Activated naive CD8-positive, alpha-beta T cell treated with anti-CD3 and anti-CD28 coated beads for 36 hours (primary cell): ENCODE measurements around the gene SLC6A7. TPM values are rescaled to one million over a fixed set of nuclear protein-coding genes. Genes with fewer than 3 reads are reported as not detected.
"Not testable (repeated sequence)": the region's sequence is repeated elsewhere in the genome, so short reads cannot be mapped to it uniquely, and the experiment has no call there.

Experiments used
- DNase-seq: peaks from one replicate; pipeline ENCODE4 v3.0.0; 2021
- H3K27ac Mint-ChIP-seq: one replicate; pipeline ENCODE4 v1.8.0; 2022; ENCODE audit warnings: mild to moderate bottlenecking, moderate library complexity, mixed read lengths
- H3K27me3 Mint-ChIP-seq: one replicate; pipeline ENCODE4 v1.8.0; 2022; ENCODE audit warnings: mild to moderate bottlenecking, mixed read lengths
- H3K36me3 Mint-ChIP-seq: one replicate; pipeline ENCODE4 v1.8.0; 2021; ENCODE audit warnings: mild to moderate bottlenecking, mixed read lengths
- H3K4me1 Mint-ChIP-seq: one replicate; pipeline ENCODE4 v1.8.0; 2021; ENCODE audit warnings: mixed read lengths
- H3K4me3 Mint-ChIP-seq: one replicate; pipeline ENCODE4 v1.8.0; 2022; ENCODE audit warnings: mild to moderate bottlenecking, moderate library complexity, mixed read lengths
- H3K9me3 Mint-ChIP-seq: one replicate; pipeline ENCODE4 v1.8.0; 2022; ENCODE audit warnings: mixed read lengths
- total RNA-seq, 2 experiments: library from RNA; stranded (reverse); gene quantifications; one replicate each; pipeline ENCODE4 v1.2.3, GENCODE V29; 2021

The SLC6A7 gene
- total RNA-seq, 2 experiments from 2014 or later: not detected

DNA sequence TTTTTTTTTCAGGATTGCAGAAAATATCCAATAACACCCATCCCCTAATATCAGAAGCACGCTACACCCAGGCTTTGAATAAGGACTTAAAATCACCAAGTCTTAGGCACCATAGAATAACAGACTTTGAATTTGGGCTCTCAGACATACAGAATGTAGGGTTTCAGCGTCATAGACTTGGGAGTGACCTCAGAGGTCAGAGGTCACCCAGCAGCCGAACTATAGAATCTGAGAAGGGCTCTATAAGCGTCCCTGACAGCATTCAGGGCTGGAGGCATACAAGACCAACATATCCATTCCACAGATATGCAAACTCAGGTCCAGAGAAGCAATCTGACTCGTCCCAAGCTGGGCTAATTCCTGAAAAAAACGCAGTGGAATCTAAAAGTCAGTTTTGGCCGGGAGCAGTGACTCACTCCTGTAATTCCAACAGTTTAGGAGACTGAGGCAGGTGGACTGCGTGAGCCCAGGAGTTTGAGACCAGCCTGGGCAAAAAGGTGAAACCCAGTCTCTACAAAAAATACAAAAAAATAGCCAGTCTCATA lies 34.7 kb downstream of the SLC6A7 start:
- H3K27me3 Mint-ChIP-seq: no peaks in the 10 kb centered on the region
- DNase-seq: no peak
- no peaks in the 10 kb centered on the region for H3K4me1 Mint-ChIP-seq
- H3K4me3 Mint-ChIP-seq: no peak overlapping the region
- no peaks in the 10 kb centered on the region for H3K36me3 Mint-ChIP-seq
- H3K27ac Mint-ChIP-seq: no peak overlapping the region
- H3K9me3 Mint-ChIP-seq: no peaks in the 10 kb centered on the region

DNA sequence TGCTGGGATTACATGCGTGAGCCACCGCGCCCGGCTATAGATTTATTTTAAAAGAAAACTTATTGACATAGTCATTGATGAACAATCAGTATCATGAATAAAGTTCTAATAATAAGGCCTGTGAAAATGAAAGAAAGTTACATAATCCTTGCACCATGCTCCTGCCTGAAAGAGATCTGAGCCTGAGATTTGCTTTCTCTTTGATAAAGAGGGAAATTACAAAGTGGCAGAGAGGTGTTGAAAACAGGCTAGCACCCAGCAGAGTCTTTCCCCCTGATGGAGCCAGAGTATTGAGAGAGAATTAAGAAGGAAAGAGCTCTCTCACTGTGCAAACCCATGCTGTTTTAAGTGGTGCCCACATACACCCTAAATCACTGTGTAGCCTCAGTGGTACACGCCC lies 37.2 kb downstream of the SLC6A7 start:
- DNase-seq: no peak
- Mint-ChIP-seq H3K27ac (no peak overlapping the region), H3K4me1 (no peaks in the 10 kb centered on the region), H3K4me3 (no peak overlapping the region), H3K9me3 (no peaks in the 10 kb centered on the region), H3K36me3 (no peaks in the 10 kb centered on the region), H3K27me3 (no peaks in the 10 kb centered on the region)

DNA sequence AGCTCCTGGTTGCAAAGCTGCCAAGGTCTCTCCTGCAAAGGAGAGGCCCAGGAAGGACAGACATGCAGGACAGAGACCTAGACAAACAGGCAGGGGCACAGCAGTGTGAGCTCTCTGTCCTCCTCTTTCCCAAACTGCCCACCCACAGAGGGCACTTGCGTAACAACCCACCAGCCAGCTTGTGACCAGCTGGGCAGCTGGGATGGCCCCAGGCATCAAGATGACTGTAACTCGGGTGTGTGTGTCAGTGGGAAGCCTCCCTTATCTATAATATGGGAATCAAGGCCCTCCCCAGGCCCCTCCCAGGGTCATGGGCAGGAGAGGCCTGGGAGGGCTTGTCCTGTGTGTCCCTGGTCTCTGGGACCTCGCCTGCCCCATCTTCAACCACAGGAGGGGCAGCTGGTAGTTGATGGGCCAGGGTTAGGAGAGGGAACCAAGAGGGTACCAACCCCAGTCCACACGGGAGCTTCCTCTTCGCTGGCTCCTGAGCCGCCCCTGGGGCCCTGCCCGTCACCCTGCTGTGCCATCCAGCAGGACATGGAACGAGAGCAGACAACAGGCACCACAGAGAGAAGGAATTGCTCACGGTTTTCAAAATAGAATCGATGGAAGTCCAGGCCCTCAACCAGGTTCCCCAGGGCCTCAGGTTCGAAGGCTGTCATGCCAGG lies 37.9 kb downstream of the SLC6A7 start:
- Mint-ChIP-seq H3K4me3 (no peak overlapping the region), H3K27ac (no peak overlapping the region), H3K4me1 (no peaks in the 10 kb centered on the region), H3K27me3 (no peaks in the 10 kb centered on the region), H3K9me3 (no peaks in the 10 kb centered on the region), H3K36me3 (no peaks in the 10 kb centered on the region)
- no peak for DNase-seq

DNA sequence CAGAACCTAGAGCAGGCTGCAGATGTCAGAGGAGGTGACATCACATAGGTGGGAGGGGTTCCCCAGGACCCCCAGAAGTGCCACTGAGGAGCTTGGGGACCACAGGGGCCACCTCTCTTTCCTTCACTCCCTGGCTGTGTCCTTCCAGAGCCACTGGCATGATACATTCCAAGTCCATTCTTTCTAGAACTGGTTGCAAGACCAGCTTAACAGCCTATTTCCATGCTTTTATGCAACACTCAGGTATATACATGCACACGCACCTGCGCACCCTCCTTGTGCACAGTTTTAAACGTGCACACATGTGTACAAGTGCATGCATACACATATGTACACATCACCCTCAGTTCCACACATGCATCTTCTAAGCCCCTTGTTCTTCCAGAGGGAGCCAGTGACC lies 39.7 kb downstream of the SLC6A7 start:
- no peak overlapping the region for H3K4me3 Mint-ChIP-seq
- DNase-seq: no peak
- no peaks in the 10 kb centered on the region for H3K27me3 Mint-ChIP-seq
- H3K27ac Mint-ChIP-seq: no peak overlapping the region
- no peaks in the 10 kb centered on the region for H3K9me3 Mint-ChIP-seq
- H3K36me3 Mint-ChIP-seq: no peaks in the 10 kb centered on the region
- H3K4me1 Mint-ChIP-seq: no peaks in the 10 kb centered on the region

DNA sequence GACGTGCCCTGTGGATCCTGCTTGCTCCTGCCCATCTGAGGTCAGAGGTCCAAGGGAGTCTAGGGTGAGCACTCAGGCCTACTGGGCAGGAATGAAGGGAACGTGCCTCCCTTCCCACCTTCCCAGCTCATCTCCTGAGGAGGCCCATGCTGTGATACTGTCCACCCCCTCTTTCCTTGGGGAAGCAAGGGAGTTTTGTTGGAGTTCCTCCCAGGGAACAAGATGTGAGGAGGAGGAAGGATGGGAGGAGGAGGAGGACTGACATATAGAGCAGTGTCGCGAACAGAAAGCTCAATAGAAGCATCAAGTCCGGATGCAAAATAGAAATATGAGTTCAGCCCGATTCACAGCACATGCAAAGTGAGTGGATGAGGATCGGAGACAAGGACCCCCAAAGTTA lies 41.0 kb downstream of the SLC6A7 start:
- DNase-seq: no peak
- H3K9me3 Mint-ChIP-seq: no peaks in the 10 kb centered on the region
- H3K27me3 Mint-ChIP-seq: no peaks in the 10 kb centered on the region
- no peak overlapping the region for H3K27ac Mint-ChIP-seq
- H3K4me1 Mint-ChIP-seq: no peaks in the 10 kb centered on the region
- no peaks in the 10 kb centered on the region for H3K36me3 Mint-ChIP-seq
- no peak overlapping the region for H3K4me3 Mint-ChIP-seq

DNA sequence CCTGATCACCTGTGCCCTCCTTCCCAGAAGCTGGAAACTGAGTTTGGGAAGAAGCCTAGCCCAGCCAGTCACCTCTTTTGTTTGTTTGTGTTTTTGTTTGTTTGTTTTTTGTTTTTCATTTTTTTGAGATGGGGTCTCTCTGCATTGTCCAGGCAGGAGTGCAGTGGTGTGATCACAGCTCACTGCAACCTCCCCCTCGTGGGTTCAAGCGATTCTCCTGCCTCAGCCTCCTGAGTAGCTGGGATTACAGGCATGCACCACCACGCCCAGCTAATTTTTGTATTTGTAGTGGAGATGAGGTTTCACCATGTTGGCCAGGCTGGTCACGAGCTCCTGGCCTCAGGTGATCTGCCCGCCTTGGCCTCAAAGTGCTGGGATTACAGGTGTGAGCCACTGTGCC lies 43.8 kb downstream of the SLC6A7 start:
- not testable (repeated sequence) for H3K27me3 Mint-ChIP-seq, H3K4me1 Mint-ChIP-seq, DNase-seq, H3K9me3 Mint-ChIP-seq, H3K36me3 Mint-ChIP-seq, H3K4me3 Mint-ChIP-seq, H3K27ac Mint-ChIP-seq

DNA sequence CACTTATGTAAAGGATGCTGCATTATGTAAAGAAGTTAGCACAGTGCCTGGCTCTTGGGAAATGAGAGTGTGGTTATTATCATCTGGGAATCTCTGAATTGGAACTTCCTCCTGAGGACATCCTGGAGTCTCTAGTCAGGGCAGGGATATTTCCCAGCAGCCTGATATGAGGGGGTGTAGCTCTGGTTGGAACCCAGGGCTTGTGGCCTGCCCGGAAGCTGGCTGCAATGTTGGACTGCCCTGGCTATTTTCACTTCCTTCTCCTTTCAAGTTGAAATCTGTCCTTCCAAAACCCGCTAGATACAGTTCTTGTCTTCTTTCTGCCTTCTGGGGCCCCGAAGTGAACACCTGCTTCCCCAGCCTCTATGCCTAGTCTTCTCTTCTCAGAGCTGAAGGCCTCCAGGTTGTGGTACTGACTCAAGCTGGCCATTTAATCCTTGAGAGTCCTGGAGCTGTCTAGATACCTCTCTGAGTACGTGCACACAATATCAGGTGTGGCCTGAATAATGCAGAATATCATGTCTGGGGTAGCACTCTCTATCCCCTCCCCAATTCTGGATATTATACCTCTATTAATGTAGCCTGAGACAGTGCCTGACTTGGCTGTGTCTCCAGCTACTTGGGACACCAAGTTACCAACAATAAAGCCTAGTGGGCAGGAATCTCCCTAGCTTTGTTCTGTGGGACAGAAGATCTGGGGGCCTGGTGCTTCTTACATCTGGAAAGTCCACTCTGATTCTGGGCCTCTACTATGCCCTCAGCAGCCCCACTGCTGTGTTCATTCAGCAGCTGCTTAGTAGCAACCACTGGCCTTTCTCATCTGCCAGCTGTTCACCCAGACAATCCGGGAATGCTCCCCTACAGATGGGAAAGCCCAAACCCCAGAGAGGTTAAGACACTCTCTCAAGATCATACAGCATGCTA lies 45.0 kb downstream of the SLC6A7 start:
- H3K4me3 Mint-ChIP-seq: no peak overlapping the region
- no peak for DNase-seq
- H3K27ac Mint-ChIP-seq: no peak overlapping the region

DNA sequence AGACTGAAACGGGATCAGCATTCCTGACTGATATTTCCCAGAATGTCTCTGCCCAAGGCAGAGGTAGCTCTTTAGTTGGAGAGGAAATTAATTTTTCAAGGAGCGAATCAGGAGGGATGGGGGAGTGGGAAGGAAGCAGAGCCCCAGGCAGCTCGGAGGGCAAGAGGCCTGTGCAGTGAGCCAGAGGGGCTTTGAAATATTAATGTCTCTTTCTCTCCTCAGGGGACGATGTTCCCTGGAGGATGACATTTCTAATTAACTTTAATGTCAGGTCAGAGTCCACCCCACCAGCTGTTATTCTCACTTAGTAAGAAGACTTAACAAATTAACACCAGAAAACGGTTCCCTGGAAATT lies 45.6 kb downstream of the SLC6A7 start:
- Mint-ChIP-seq H3K4me3 (no peak overlapping the region), H3K36me3 (no peaks in the 10 kb centered on the region), H3K27ac (no peak overlapping the region), H3K27me3 (no peaks in the 10 kb centered on the region), H3K9me3 (no peaks in the 10 kb centered on the region), H3K4me1 (no peaks in the 10 kb centered on the region)
- no peak for DNase-seq

More for the DNA sequence above, 45.0 kb downstream of the SLC6A7 start:
- no peaks in the 10 kb centered on the region for H3K4me1 Mint-ChIP-seq
- no peaks in the 10 kb centered on the region for H3K9me3 Mint-ChIP-seq
- H3K36me3 Mint-ChIP-seq: no peaks in the 10 kb centered on the region
- no peaks in the 10 kb centered on the region for H3K27me3 Mint-ChIP-seq

DNA sequence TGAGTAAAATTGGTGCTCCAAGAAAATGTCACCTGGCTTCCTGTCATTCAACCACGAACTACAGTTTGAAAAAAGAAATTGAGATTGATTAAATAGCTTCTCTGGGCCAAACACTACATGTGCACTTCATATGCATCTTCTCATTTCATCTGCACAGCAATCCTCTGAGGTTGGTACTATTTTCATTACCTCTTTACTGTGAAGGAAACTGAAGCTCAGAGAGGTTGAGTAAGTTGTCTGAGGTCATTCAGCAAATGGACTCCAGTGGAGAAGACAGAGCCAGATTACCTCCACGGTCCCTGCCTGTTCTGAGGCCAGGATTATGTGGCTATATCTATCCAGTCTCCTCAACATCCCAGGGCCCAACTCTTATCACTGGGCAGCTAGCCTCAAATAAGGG lies 46.5 kb downstream of the SLC6A7 start:
- H3K4me1 Mint-ChIP-seq: no peaks in the 10 kb centered on the region
- no peak for DNase-seq
- H3K4me3 Mint-ChIP-seq: no peak overlapping the region
- H3K36me3 Mint-ChIP-seq: no peaks in the 10 kb centered on the region
- no peaks in the 10 kb centered on the region for H3K27me3 Mint-ChIP-seq
- no peaks in the 10 kb centered on the region for H3K9me3 Mint-ChIP-seq
- H3K27ac Mint-ChIP-seq: no peak overlapping the region

DNA sequence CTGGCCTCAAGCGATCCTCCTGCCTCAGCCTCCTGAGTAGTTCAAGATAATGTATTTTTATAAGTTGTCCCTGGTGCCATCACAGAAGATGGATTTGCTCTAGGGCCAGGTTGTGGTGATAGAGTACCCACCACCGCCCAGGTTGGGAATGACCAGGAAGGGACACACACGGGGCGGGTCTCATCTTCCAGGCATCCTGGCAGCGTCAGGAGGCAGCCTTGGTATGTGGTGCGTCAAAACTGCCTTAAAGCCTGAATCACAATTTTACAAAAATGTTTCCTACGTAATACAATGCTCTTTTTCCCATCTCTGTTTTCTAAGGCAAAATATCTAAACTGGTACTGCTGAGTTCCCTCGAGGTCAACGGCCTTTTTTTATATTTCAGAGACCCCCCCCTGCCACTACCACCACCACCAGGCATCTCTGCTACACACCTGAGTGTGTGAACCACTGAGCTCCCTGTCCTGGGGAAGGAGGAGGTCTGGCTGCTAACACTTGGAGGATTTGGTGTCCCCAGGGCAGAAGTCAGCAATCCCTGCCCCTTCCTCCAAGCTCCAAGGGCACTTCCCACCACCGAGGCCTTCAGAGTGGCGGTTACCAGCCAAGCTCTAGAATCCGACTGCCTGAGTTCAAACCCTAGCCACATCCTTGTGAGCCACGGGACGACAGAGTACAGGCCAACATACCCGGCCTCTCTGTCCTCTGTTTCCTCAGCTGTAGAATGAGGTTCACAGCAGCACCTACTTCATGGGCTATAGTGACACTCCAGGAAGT lies 47.3 kb downstream of the SLC6A7 start:
- Mint-ChIP-seq H3K4me1 (no peaks in the 10 kb centered on the region), H3K9me3 (no peaks in the 10 kb centered on the region), H3K27me3 (no peaks in the 10 kb centered on the region), H3K27ac (no peak overlapping the region), H3K36me3 (no peaks in the 10 kb centered on the region), H3K4me3 (no peak overlapping the region)
- DNase-seq: no peak

DNA sequence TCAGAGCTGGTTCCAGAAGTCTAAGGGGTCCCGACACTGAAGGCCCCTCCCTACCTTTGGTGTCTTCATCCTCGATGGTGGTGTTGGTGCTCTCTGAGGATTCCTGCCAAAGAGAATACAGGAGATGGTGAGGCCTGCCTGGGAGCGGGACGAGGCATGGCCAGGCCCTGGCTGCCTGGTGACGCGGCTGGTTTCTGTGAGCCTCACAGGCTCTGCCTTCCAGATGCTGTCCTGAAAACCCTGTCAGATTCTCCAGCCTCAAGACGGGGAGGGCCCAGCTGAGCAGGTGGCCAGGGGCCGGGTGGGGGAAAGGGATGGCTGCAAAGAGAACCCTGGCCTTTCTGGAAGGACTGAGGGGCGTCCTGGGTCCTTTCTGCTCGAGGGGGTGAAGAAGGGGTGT lies 48.8 kb downstream of the SLC6A7 start:
- no peak overlapping the region for H3K4me3 Mint-ChIP-seq
- no peaks in the 10 kb centered on the region for H3K9me3 Mint-ChIP-seq
- no peaks in the 10 kb centered on the region for H3K4me1 Mint-ChIP-seq
- no peak overlapping the region for H3K27ac Mint-ChIP-seq
- no peaks in the 10 kb centered on the region for H3K27me3 Mint-ChIP-seq
- DNase-seq: no peak
- H3K36me3 Mint-ChIP-seq: no peaks in the 10 kb centered on the region

DNA sequence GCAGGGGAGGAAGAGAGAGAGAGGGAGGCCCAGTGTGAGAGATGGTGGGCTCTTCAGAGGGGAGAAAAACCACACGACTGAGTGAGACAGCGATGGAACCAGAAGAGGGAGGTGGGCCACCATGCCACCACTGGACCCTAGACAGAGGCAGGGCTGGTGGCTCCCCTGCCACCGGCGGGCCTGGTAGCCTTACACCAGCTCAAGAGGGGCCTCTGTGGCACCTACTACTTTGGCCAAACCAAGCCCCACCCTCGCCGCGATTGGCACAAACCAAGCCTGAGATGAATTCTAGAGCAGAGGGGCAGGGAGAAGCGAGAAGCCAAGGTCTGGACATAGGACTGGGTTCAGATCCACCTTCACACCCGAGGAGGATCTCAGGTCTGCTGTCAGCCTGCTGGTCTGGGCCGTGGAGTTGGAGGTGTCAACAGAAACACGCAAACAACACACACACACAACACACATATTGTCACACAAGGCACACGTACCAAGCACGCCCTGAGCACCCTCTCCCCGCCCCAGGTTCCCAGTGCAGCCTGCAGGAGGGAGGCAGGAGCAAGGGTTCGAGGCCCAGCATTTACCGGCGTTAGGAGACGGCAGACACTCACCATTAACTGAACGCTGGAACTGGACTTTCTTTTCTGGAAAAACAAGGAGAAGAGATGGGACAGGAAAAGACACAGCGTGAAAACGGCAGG lies 49.4 kb downstream of the SLC6A7 start:
- H3K4me3 Mint-ChIP-seq: no peak overlapping the region
- H3K27ac Mint-ChIP-seq: no peak overlapping the region
- DNase-seq: no peak
- H3K9me3 Mint-ChIP-seq: no peaks in the 10 kb centered on the region
- H3K27me3 Mint-ChIP-seq: no peaks in the 10 kb centered on the region
- H3K4me1 Mint-ChIP-seq: no peaks in the 10 kb centered on the region
- H3K36me3 Mint-ChIP-seq: no peaks in the 10 kb centered on the region

DNA sequence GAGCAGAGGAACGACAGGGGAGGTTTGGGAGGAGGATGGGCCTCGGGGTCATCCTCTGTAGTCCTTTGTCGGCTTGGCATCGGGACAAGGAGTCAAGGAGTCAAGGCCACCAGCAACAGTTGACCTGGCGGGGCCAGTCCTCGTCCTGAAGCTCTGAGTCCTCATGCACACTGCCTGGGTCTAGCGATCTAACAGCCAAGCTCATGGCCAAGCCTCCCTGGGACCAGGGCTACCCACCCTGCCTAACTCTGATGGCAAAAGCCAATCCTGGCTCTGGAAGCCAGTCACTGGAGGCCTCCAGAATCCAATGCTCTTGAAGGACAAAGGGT lies 49.9 kb downstream of the SLC6A7 start:
- Mint-ChIP-seq H3K9me3 (no peaks in the 10 kb centered on the region), H3K27me3 (no peaks in the 10 kb centered on the region), H3K4me3 (no peak overlapping the region), H3K27ac (no peak overlapping the region), H3K36me3 (no peaks in the 10 kb centered on the region), H3K4me1 (no peaks in the 10 kb centered on the region)
- no peak for DNase-seq

DNA sequence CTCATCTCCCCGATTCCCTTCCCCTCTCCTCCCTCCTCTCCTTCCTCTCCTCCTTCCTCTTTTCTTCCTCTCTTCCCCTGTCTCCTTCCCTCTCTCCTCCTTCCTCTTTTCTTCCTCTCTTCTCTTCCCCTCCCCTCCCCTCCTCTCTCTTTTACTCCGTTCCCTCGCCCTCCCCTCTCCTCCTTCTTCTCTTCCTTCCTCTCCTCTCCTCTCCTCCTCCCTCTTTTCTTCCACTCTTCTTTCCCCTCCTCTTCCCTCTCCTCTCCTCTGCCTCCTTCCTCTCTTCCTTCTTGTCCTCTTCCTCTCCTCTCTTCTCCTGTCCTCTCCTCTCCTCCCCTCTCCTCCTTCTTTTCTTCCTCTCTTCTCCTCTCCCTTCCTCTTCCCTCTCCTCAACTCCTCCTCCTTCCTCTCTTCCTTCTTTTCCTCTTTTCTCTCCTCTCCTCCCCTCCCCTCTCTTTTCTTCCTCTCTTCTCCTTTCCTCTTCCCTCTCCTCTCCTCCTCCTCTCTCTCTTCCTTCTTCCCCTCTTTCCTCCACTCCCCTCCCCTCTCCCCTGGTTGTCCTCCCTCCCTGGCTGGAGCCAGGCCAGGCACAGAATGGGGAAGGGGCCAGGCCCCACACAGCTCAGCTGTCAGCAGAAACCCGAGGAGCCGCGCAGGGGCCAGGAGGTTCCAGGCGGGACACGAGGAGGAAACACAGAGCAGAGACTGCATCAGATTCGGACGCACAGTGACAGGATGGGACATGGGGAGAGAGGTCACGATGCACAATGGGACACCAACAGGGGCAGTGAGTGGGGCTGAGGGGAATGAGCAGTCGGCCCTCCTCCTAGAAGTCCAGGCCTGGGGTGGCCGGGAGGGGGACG lies 51.7 kb downstream of the SLC6A7 start:
- no peak overlapping the region for H3K27ac Mint-ChIP-seq
- H3K36me3 Mint-ChIP-seq: no peaks in the 10 kb centered on the region
- H3K27me3 Mint-ChIP-seq: no peaks in the 10 kb centered on the region
- DNase-seq: no peak
- no peak overlapping the region for H3K4me3 Mint-ChIP-seq
- no peaks in the 10 kb centered on the region for H3K4me1 Mint-ChIP-seq
- H3K9me3 Mint-ChIP-seq: no peaks in the 10 kb centered on the region
